Neural progenitor cell (in vitro differentiated cells): Measurements from ENCODE around the gene RHBDF1. TPM values are rescaled to one million over a fixed set of nuclear protein-coding genes. Genes with fewer than 3 reads are reported as not detected.

ENCODE experiments used
- DNase-seq: peaks from one replicate; pipeline ENCODE4 v3.0.0-alpha.2; 2016; ENCODE audit warnings: low spot score
- H2AFZ ChIP-seq: fragments of 200-600 bp; sonication (generic); replicated peaks from 2 replicates; pipeline ENCODE4 v1.6.1; 2016; ENCODE audit warnings: antibody characterized with exemption
- H3F3A ChIP-seq: fragments of 200-600 bp; sonication (generic); 2 replicates; pipeline ENCODE4 v1.6.1; 2016; ENCODE audit warnings: antibody characterized with exemption, low read depth
- H3K27ac ChIP-seq: fragments of 200-600 bp; sonication (generic); 2 replicates; pipeline ENCODE4 v1.5.1; 2016; ENCODE audit warnings: mild to moderate bottlenecking
- H3K27me3 ChIP-seq: fragments of 200-600 bp; sonication (generic); 2 replicates; pipeline ENCODE4 v1.6.1; 2016; ENCODE audit warnings: mild to moderate bottlenecking, moderate library complexity
- H3K36me3 ChIP-seq: fragments of 200-600 bp; sonication (generic); 2 replicates; pipeline ENCODE4 v1.5.1; 2016
- H3K4me1 ChIP-seq: fragments of 200-600 bp; sonication (generic); 2 replicates; pipeline ENCODE4 v1.6.1; 2016; ENCODE audit warnings: mixed run types
- H3K4me2 ChIP-seq: fragments of 200-600 bp; sonication (generic); 2 replicates; pipeline ENCODE4 v1.6.1; 2016
- H3K4me3 ChIP-seq: fragments of 200-600 bp; sonication (generic); 2 replicates; pipeline ENCODE4 v1.5.1; 2016
- H3K79me2 ChIP-seq: fragments of 200-600 bp; sonication (generic); 2 replicates; pipeline ENCODE4 v1.6.1; 2016; ENCODE audit warnings: low read depth
- H3K9ac ChIP-seq: fragments of 200-600 bp; sonication (generic); 2 replicates; pipeline ENCODE4 v1.6.1; 2016
- H3K9me3 ChIP-seq: fragments of 200-600 bp; sonication (generic); 2 replicates; pipeline ENCODE4 v1.5.1; 2016; ENCODE audit warnings: low read depth
- H4K20me1 ChIP-seq: fragments of 200-600 bp; sonication (generic); 2 replicates; pipeline ENCODE4 v1.6.1; 2016; ENCODE audit warnings: low read depth
- H3K27ac Mint-ChIP-seq: 3 replicates; pipeline ENCODE4 v1.8.0; 2021; ENCODE audit warnings: mixed read lengths
- H3K27me3 Mint-ChIP-seq: 2 replicates; pipeline ENCODE4 v1.8.0; 2022; ENCODE audit warnings: low read depth, mild to moderate bottlenecking, inconsistent platforms, moderate library complexity, mixed read lengths; ENCODE audit not compliant: insufficient read depth
- H3K36me3 Mint-ChIP-seq: 3 replicates; pipeline ENCODE4 v1.8.0; 2021; ENCODE audit warnings: mixed read lengths
- H3K4me1 Mint-ChIP-seq: 3 replicates; pipeline ENCODE4 v1.8.0; 2021; ENCODE audit warnings: mixed read lengths
- H3K4me3 Mint-ChIP-seq: 3 replicates; pipeline ENCODE4 v1.8.0; 2021; ENCODE audit warnings: mild to moderate bottlenecking, moderate library complexity, mixed read lengths
- H3K9me3 Mint-ChIP-seq: 3 replicates; pipeline ENCODE4 v1.8.0; 2020; ENCODE audit warnings: mixed read lengths
- EZH2 ChIP-seq: fragments of 200-600 bp; sonication (generic); IDR thresholded peaks from 2 replicates; pipeline ENCODE4 v1.6.1; 2017; ENCODE audit warnings: antibody characterized with exemption, mild to moderate bottlenecking, moderate library complexity
- EZH2phosphoT487 ChIP-seq: fragments of 200-600 bp; sonication (generic); IDR thresholded peaks from 2 replicates; pipeline ENCODE4 v1.6.1; 2017; ENCODE audit warnings: antibody characterized with exemption
- total RNA-seq: library from RNA; depleted of rRNA; stranded (reverse); fragments of >200 nt; gene quantifications from 2 replicates; pipeline ENCODE4 v1.2.3, GENCODE V29; 2015; ENCODE audit warnings: low replicate concordance
- TF ChIP-seq, protein P1 (sequence below): fragments of 200-600 bp; sonication (generic); IDR thresholded peaks from 2 replicates; pipeline ENCODE4 v1.5.1; 2017; ENCODE audit warnings: antibody characterized with exemption, mild to moderate bottlenecking

The RHBDF1 gene
- total RNA-seq, 1 donor from 2014 or later = 11.0 TPM

GRCh38 chr16:62968-63391 lies 9.5 kb downstream of the RHBDF1 start:
- no peak for TF ChIP-seq EZH2phosphoT487
- TF ChIP-seq, protein P1, sequence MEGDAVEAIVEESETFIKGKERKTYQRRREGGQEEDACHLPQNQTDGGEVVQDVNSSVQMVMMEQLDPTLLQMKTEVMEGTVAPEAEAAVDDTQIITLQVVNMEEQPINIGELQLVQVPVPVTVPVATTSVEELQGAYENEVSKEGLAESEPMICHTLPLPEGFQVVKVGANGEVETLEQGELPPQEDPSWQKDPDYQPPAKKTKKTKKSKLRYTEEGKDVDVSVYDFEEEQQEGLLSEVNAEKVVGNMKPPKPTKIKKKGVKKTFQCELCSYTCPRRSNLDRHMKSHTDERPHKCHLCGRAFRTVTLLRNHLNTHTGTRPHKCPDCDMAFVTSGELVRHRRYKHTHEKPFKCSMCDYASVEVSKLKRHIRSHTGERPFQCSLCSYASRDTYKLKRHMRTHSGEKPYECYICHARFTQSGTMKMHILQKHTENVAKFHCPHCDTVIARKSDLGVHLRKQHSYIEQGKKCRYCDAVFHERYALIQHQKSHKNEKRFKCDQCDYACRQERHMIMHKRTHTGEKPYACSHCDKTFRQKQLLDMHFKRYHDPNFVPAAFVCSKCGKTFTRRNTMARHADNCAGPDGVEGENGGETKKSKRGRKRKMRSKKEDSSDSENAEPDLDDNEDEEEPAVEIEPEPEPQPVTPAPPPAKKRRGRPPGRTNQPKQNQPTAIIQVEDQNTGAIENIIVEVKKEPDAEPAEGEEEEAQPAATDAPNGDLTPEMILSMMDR = no peak
- TF ChIP-seq EZH2 = no peak
- H3K4me3 Mint-ChIP-seq = no peak overlapping the region
- H3K9me3 ChIP-seq = no peaks in the 10 kb centered on the region
- H3K36me3 ChIP-seq = no peaks in the 10 kb centered on the region
- no peak overlapping the region for H2AFZ ChIP-seq
- no peak overlapping the region for H3K27ac Mint-ChIP-seq
- no peaks in the 10 kb centered on the region for H3K27me3 ChIP-seq
- no peak for DNase-seq
- peaks cover 8% of the 10 kb centered on the region for H3K27me3 Mint-ChIP-seq
- no peak overlapping the region for H3K9ac ChIP-seq
- H3F3A ChIP-seq = no peaks in the 10 kb centered on the region
- peaks cover 8% of the 10 kb centered on the region for H3K4me1 Mint-ChIP-seq
- no peak overlapping the region for H3K27ac ChIP-seq
- H3K36me3 Mint-ChIP-seq = peaks cover 9% of the 10 kb centered on the region
- peaks cover 13% of the 10 kb centered on the region for H4K20me1 ChIP-seq
- no peaks in the 10 kb centered on the region for H3K79me2 ChIP-seq
- no peak overlapping the region for H3K4me3 ChIP-seq
- no peak overlapping the region for H3K4me2 ChIP-seq
- H3K4me1 ChIP-seq = no peaks in the 10 kb centered on the region
- H3K9me3 Mint-ChIP-seq = no peaks in the 10 kb centered on the region

GRCh38 chr16:62283-62967 lies 10.0 kb downstream of the RHBDF1 start:
- Histone ChIP-seq H3K4me3 (no peak overlapping the region), H3K4me2 (no peak overlapping the region), H3K27ac (no peak overlapping the region), H4K20me1 (peaks cover 13% of the 10 kb centered on the region), H3K4me1 (no peaks in the 10 kb centered on the region), H2AFZ (no peak overlapping the region), H3K9me3 (no peaks in the 10 kb centered on the region), H3K27me3 (no peaks in the 10 kb centered on the region), H3K9ac (no peak overlapping the region), H3K36me3 (no peaks in the 10 kb centered on the region), H3K79me2 (no peaks in the 10 kb centered on the region), H3F3A (no peaks in the 10 kb centered on the region)
- Mint-ChIP-seq H3K27ac (no peak overlapping the region), H3K4me3 (no peak overlapping the region), H3K9me3 (no peaks in the 10 kb centered on the region), H3K4me1 (peaks cover 5% of the 10 kb centered on the region), H3K27me3 (peaks cover 5% of the 10 kb centered on the region), H3K36me3 (peaks cover 9% of the 10 kb centered on the region)
- TF ChIP-seq, protein P1 = no peak
- no peak for TF ChIP-seq EZH2phosphoT487
- no peak for TF ChIP-seq EZH2
- DNase-seq = no peak

DNA sequence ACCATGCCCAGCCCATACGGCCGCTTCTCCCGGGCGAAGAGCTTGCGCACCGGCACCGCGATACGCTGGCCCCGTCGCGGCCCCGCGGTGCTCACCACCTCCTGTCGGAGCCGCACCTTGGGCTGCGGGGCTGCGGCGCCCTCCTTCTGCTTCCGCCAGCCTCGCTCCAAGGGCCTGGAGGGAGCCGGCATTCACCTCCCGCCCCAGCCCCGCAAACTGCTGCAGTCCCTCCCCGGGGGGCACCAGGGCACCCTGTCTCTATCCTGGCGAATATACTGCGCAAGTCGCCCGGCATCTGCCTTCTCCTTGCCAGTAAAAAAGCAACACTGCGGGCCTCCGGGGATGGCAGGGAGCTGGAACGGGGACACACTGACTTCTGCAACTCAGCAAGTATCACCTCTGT lies 10.6 kb downstream of the RHBDF1 start:
- Histone ChIP-seq H3F3A (no peaks in the 10 kb centered on the region), H3K4me3 (no peak overlapping the region), H3K9me3 (no peaks in the 10 kb centered on the region), H3K9ac (no peak overlapping the region), H3K27me3 (no peaks in the 10 kb centered on the region), H3K4me1 (no peaks in the 10 kb centered on the region), H3K79me2 (no peaks in the 10 kb centered on the region), H4K20me1 (peaks cover 13% of the 10 kb centered on the region), H3K4me2 (no peak overlapping the region), H2AFZ (no peak overlapping the region), H3K36me3 (no peaks in the 10 kb centered on the region), H3K27ac (no peak overlapping the region)
- peaks cover 4% of the 10 kb centered on the region for H3K27me3 Mint-ChIP-seq
- no peak overlapping the region for H3K4me3 Mint-ChIP-seq
- no peak for DNase-seq
- H3K9me3 Mint-ChIP-seq = no peaks in the 10 kb centered on the region
- H3K36me3 Mint-ChIP-seq = peaks cover 12% of the 10 kb centered on the region
- TF ChIP-seq EZH2 (no peak), EZH2phosphoT487 (no peak)
- TF ChIP-seq, protein P1 = no peak
- H3K27ac Mint-ChIP-seq = no peak overlapping the region
- peaks cover 5% of the 10 kb centered on the region for H3K4me1 Mint-ChIP-seq
